ENCODE data around the gene THRB. TPM values are rescaled to one million over a fixed set of nuclear protein-coding genes. Genes with fewer than 3 reads are reported as not detected.

Gene THRB
- total RNA-seq, 1 donor from 2014 or later: under 0.01 TPM

- no peak for DNase-seq (ENCODE audit: low read depth in 2 of 2)
Measured at GRCh38 chr3:24490151-24490550, 4.5 kb downstream of the THRB start.

GRCh38 chr3:24487325-24488262 is 7.1 kb downstream of the THRB start:
- DNase-seq (ENCODE audit: low read depth in 2 of 2): no peak

- no peak for DNase-seq (ENCODE audit: low read depth in 2 of 2)
Measured at GRCh38 chr3:24485511-24485910, 9.1 kb downstream of the THRB start.

GRCh38 chr3:24483873-24484272 is 10.8 kb downstream of the THRB start:
- no peak for DNase-seq (ENCODE audit: low read depth in 2 of 2)

- DNase-seq (ENCODE audit: low read depth in 2 of 2): no peak
Measured at GRCh38 chr3:24482096-24482705, 12.4 kb downstream of the THRB start.

- DNase-seq (ENCODE audit: low read depth in 2 of 2): no peak
Measured at GRCh38 chr3:24481193-24481592, 13.5 kb downstream of the THRB start.

- DNase-seq (ENCODE audit: low read depth in 2 of 2): no peak
Measured at GRCh38 chr3:24480497-24480896, 14.2 kb downstream of the THRB start.

- no peak for DNase-seq (ENCODE audit: low read depth in 2 of 2)
Measured at GRCh38 chr3:24479816-24480215, 14.8 kb downstream of the THRB start.

- no peak for DNase-seq (ENCODE audit: low read depth in 2 of 2)
Measured at GRCh38 chr3:24476871-24477656, 17.6 kb downstream of the THRB start.

GRCh38 chr3:24475925-24476324 is 18.7 kb downstream of the THRB start:
- no peak for DNase-seq (ENCODE audit: low read depth in 2 of 2)

- no peak for DNase-seq (ENCODE audit: low read depth in 2 of 2)
Measured at GRCh38 chr3:24474862-24475261, 19.8 kb downstream of the THRB start.

- DNase-seq (ENCODE audit: low read depth in 2 of 2): no peak
Measured at GRCh38 chr3:24472358-24472757, 22.3 kb downstream of the THRB start.

GRCh38 chr3:24471486-24471885 is 23.2 kb downstream of the THRB start:
- DNase-seq (ENCODE audit: low read depth in 2 of 2): no peak

- DNase-seq (ENCODE audit: low read depth in 2 of 2): no peak
Measured at GRCh38 chr3:24470277-24470676, 24.4 kb downstream of the THRB start.

- no peak for DNase-seq (ENCODE audit: low read depth in 2 of 2)
Measured at GRCh38 chr3:24464389-24464788, 30.3 kb downstream of the THRB start.

- peak in 1 of 2 donors; percentile 17 for DNase-seq (ENCODE audit: low read depth in 2 of 2)
Measured at GRCh38 chr3:24462737-24463136, 31.9 kb downstream of the THRB start.

GRCh38 chr3:24460974-24461373 is 33.7 kb downstream of the THRB start:
- DNase-seq (ENCODE audit: low read depth in 2 of 2): no peak

GRCh38 chr3:24457719-24458118 is 36.9 kb downstream of the THRB start:
- no peak for DNase-seq (ENCODE audit: low read depth in 2 of 2)

GRCh38 chr3:24454856-24455255 is 39.8 kb downstream of the THRB start:
- DNase-seq (ENCODE audit: low read depth in 2 of 2): no peak

- no peak for DNase-seq (ENCODE audit: low read depth in 2 of 2)
Measured at GRCh38 chr3:24454393-24454792, 40.3 kb downstream of the THRB start.

- DNase-seq (ENCODE audit: low read depth in 2 of 2): no peak
Measured at GRCh38 chr3:24451461-24452099, 43.1 kb downstream of the THRB start.
